ENCODE measurements around the gene ISL1. TPM values are rescaled to one million over a fixed set of nuclear protein-coding genes. Genes with fewer than 3 reads are reported as not detected.

The ISL1 gene
- total and polyA plus RNA-seq, 2 of the 13 experiments (the other 11 are each of a cell fraction or from before 2014, with no cell fraction given), result not detected

- TF ChIP-seq ZNF318 (CRISPR knock-in tag; IDR thresholded peaks at IDR 0.05), result no peak
- TF ChIP-seq CBX5 (CRISPR knock-in tag; IDR thresholded peaks at IDR 0.05; ENCODE audit: borderline replicate concordance), result no peak
- TF ChIP-seq MYPOP (CRISPR knock-in tag; IDR thresholded peaks at IDR 0.05), result no peak
- no peak for TF ChIP-seq ZNF274 (CRISPR knock-in tag; IDR thresholded peaks at IDR 0.05)
These were observed 4.6 kb upstream of the ISL1 start (continued) for GRCh38 chr5:51378448-51379330.
